Measurements from ENCODE around the gene KCTD13.
"Not testable (repeated sequence)": the region's sequence is repeated elsewhere in the genome, so short reads cannot be mapped to it uniquely, and the experiment has no call there.

Gene KCTD13, protein sequence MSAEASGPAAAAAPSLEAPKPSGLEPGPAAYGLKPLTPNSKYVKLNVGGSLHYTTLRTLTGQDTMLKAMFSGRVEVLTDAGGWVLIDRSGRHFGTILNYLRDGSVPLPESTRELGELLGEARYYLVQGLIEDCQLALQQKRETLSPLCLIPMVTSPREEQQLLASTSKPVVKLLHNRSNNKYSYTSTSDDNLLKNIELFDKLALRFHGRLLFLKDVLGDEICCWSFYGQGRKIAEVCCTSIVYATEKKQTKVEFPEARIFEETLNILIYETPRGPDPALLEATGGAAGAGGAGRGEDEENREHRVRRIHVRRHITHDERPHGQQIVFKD

DNA sequence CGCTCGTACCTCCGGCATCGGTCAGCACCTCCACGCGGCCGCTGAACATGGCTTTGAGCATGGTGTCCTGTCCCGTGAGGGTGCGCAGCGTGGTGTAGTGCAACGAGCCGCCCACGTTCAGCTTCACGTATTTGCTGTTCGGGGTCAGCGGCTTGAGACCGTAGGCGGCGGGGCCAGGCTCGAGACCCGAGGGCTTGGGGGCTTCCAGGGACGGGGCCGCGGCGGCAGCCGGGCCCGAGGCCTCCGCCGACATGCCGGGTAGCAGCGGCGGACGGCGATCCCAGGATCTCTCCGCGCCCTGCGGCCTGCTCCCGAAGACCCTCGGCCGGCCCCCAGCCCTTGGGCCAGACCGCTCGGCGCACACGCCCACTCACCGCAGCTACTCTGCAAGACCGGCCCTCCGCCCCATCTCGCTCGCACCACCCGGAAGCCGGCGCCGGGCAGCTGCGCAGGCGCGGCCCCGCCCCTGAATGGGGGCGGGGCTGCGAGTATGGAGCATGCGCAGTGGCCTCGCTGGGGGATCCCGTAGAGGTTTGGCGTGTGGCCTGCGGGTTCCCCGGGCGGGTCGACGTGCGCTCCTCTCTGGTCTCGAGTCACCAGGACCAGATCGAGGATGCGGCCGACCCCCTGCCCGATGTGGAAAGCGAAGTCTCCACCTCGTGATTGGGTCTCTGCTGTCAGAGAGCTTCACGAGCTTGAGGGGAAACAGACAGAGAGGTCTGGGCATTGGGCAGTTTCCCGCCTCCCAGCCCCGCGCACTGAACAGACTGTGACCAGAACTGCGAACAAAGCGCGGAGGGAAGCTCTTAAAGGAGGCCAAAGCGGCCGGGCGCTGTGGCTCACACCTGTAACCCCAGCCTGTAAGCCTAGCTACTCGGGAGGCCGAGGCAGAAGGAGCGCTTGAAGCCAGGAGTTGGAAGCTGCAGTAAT is at the start of gene KCTD13:
TSS of gene KCTD13 (minus strand) at position 446 of the 930 bp plus-strand sequence. CDS start at position 253, 193 bp downstream.
- DNase-seq = peak; percentile 74 to 81 (median 76)

DNA sequence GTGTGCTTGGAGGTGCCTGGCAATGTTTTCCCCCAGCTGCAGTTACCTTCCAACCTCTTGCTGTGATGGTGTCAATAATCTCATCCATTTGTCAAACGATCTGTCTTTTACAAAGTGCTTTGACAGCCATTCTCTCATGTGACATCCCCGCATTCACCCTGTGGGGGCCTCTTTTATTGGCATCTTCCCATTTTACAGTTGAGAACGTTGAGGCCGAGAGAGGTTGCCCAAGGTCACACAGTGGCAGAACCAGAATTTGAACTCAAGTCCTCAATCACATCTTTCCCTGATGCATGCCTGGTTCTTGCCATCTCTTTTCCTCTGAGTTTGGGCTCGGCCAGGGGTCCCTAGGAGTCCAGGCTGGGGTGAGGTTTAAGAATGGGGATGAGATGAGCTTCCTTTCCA is 49.1 kb upstream of the KCTD13 start:
- no peak for DNase-seq

DNA sequence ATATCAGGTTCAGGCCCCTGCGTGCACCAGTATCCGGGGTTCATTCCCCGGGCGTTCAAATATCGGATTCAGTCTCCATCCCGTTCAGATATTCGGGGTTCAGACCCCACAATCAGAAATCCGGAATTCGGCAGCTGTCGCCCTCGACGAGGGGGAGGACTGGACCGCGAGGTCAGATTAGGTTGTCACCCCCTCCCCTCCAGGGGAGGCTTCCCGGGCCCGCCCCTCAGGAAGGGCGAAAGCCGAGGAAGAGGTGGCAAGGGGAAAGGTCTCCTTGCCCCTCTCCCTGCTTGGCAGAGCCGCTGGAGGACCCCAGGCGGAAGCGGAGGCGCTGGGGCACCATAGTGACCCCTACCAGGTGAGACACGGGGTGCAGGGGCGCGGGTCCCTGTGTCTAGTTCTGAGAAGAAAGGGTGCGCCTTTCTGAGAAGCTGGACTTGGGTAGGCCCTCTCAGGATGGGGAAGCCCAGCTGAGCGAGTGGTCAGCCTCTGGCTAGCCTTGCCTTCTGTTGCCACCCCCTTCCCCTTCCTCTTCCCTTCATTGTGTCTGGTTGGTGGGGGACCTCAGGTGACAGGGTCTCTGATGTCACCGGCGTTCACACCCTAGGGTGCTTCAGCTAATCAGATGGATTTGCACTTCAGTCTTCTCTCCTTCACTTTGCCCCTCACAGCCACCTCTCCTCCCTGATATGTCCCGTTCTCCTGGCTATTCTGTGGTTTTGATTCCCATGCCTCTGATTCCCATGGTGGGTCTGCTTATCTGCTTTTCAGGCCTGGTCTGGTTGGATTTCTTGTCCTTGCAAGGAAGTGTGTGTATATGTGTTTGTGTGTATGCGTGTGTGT is 48.5 kb upstream of the KCTD13 start:
- DNase-seq = no peak

DNA sequence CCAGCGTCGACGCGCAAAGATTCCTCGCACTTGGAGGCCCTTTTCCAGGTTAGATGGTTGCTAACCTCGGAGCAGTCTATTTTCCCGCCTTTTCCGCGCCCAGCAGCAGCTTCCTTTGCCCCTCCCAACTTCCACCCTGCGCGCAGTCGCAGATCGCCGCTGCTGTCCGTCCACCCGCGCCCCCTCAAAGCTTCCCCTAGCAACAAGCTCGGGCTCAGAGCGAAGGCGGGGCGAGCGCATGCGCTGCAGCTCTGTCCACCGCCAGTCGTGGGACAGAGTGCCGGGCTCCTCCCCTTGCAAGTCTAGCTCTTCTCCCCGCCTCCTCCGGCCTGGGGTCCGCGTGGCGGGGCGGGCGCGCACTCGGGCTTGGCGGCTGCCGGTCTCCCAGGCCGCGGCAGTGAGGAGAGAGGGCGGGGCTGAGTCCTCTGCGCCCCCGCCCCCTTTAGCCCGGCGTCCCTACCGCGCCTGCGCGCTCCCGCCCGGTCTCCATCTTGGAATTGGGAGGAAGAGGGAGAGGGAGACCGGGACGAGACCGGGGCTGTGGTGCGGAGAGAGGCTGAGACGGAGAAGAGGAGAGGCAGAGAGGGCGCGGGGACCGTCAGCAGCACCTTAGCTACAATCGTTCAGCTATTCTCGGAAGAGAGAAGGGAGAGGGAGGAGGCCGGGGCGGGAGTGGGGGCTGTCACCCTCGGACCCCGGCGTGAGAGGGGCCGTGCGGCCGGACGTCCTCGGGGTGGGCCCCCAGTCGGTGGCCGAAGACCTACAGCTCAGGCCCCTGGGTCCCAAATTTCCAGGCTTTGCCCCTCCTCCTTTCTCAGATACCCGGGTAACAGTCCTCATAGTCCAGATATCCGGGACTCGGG is 47.6 kb upstream of the KCTD13 start, which contains the start of gene TAOK2:
TSS of gene TAOK2 (plus strand) at position 485 of the 863 bp plus-strand sequence. CDS start 3,905 bp downstream, outside the sequence.
- DNase-seq = peak; percentile 88 to 93 (median 90)

DNA sequence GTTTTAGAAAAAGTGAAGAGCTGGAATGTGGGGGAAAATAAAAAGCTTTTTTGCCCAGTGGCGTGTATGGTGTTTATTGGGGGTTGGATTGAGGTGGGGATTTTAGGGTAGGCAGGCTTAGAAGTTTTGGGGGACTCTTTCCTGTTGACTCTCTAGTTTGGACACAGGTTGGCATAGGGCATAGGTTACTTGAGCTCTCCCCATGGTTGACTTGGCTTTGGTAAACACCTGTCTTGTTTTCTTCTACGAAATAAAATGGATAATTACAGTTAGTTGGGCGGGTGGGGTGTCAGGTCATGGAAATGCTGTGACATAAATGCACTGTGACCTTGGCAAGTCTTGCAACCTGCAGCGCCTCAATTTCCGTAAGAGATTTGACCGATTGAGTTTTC is 47.0 kb upstream of the KCTD13 start:
- DNase-seq = no peak

DNA sequence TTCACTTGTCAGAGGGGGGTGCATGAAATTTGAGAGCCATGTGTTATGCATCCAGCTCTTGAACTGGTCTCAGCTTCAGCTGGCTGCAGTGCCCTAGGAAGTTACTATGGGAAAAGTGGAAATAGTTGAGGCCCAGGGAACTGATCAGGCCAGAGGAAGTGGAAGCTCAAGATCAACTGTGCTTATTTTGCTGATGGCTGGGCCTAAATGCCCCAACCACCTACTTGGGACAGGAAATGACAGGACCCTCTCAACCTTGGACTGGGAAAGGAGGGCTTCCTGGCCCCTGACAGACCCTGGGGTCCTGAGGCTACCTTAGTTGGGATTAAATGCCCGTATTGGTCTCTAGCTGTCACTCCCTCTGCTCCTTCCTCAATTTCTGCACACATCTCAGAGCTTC is 46.5 kb upstream of the KCTD13 start:
- no peak for DNase-seq

DNA sequence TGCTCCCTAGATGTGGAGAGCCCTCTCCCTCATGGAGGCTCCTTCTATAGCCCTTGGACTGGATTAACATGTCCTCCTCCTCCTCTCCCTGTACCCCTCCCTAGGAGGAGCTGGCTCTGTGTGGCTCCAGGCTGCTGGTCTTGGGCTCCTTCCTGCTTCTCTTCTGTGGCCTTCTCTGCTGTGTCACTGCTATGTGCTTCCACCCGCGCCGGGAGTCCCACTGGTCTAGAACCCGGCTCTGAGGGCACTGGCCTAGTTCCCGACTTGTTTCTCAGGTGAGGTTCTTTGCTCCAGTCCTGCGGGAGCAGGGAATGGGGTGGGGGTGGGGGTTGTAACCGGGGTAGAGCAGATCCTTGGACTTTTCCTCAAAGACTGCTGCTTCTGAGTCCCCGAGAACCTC is 45.3 kb upstream of the KCTD13 start:
- no peak for DNase-seq

DNA sequence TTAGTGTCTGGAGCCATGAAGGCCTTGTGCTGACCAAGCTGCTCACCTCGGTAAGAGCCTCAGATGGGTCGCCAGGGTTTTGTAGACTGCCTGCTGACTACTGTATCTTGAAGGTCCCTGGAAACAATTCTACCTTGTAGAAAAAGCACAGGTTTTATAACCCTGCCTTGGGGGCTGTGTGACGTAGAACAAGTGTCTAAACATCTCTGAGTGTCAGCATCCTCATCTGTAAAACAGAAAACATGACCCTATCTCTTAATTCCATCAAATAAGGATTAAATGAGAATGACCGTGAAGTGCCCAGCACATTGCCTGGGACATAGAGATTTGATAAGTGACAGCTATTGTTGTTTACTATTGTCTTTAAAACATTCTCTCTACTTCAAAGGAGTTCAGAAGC is 42.2 kb upstream of the KCTD13 start:
- DNase-seq = no peak

DNA sequence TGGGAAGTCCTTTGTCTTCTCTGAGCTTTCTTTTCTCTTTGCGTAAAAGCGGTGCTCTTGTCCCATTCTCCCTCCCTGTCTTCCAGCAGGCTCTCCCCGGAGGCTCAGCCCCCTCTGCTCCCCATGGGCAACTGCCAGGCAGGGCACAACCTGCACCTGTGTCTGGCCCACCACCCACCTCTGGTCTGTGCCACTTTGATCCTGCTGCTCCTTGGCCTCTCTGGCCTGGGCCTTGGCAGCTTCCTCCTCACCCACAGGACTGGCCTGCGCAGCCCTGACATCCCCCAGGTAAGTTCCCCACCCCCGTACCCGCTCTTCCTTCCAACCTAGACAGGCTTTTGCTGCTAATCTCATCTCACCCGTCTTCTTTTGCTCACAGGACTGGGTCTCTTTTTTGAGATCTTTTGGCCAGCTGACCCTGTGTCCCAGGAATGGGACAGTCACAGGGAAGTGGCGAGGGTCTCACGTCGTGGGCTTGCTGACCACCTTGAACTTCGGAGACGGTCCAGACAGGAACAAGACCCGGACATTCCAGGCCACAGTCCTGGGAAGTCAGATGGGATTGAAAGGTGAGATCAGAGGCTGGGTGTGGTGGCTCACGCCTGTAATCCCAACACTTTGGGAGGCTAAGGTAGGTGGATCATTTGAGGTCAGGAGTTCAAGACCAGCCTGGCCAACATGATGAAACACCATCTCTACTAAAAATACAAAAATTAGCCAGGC is 37.2 kb upstream of the KCTD13 start:
- DNase-seq = no peak

DNA sequence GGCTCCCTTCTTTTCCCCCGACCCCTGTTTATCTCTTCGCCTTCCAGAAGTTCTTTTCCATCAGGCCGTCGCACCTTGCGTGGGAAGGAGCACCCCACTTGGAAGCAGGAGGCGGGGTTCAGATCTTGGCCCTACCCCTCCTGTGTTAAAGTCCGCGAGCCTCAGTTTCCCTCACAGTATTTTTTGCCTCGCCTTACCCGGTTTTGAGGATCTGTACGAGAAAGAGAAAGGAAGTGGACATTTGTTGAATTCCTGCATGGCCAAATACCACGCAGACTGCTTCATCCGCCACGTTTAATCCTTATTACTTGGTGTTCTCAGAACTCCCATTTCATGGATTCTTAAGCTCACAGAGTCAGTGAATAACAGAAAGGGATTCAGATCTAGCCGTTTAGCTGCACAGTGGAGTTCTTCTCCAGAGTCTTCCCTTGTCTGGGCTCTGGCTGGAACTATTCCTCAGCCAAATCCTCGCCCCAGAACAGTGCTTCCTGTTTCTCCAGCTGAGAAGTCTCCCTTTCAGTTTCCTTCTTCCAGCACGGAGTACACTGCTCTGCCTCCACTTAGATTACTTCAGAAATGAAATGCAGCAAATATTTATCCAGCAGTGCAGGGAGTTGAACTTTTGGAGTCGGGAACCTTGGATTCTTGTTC is 36.4 kb upstream of the KCTD13 start:
- DNase-seq = no peak

DNA sequence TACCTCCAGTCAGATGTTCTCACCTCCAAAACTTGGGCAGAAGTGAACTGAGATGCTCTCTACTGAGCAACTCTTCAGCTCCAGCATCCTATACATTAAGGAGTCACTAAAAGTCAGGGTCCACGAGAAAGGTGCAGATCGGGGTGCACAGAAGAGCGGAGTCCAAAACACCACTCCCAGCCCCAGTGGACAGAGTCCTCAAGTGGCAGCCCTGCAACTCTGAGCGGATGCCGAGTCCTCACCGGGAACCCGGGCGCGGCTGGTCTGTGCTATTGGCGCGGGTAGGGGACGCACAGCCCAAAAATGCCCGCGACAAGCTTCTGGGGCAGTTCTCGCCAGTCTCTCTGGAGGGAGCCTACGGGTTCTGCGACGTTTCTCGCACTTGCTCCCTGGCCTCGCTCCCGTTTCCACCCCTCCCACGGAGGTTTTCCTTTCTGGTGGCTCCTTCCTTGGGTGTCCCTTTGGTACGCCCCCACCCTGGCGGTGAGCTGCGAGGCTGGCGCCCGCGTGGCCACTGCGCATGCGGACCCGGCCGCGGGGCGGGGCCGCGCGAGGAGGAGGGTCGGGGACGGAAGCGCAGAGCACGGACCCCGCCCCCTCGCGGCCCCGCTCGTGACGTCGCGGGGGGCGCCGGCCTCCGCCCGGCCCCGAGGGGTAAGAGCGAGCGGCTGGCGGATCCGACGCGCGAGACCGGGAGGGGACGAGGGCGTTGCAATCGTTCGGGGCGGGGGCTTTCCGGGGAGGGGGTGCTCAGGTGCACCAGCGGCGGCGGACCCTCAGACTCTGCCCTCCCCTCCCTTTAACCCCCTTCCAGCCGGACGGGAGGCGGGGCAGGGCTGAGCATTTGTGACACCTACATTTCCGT is 35.7 kb upstream of the KCTD13 start, which contains the start of gene TMEM219:
TSS of gene TMEM219 (plus strand) at position 601 of the 865 bp plus-strand sequence. CDS start 1,065 bp downstream, outside the sequence.
- DNase-seq = peak; percentile 84 to 92 (median 88)

DNA sequence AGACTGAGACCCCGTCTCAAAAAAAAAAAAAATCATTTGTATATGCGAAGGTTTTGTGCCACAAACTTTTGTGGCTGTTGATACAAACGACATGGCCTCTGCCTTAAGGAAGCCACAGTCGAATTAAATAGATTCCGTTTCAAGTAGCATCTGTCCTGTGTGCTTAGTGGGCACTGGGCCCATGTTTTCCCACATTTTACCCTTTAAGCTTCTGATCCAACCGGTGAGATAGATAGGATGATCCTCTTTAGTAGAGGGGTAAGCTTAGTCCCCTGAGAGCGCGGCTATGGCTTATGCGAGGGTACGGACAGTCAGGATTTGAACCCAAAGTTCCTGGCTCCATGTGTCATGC is 35.1 kb upstream of the KCTD13 start:
- no peak for DNase-seq

DNA sequence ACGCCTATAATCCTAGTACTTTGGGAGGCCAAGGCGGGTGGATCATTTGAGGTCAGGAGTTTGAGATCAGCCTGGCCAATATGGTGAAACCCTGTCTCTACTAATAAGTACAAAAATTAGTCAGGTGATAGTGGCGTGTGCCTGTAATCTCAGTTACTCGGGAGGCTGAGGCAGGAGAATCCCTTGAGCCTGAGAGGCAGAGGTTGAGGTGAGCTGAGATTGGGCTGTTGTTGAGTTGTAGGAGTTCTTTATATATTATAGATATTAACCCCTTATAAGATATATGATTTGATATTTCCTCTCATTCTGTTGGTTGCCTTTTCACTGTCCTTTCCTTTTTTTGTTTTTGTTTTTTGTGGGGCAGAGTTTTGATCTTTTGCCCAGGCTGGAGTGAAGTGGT is 33.8 kb upstream of the KCTD13 start:
- DNase-seq = not testable (repeated sequence)

DNA sequence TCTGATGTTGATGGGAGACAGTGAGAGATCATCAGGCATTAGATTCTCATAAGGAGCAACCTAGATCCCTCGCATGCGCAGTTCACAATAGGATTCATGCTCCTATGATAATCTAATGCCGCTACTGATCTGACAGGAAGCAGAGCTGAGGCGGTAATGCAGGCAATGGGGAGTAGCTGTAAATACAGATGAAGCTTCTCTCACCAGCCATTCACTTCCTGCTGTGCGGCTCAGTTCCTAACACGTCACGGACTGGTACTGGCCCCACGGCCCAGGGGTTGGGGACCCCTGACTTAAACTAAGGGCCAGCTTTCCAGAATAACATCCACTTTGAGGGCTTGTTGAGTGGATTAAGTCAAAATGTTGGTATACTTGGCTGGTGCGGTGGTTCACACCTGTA is 33.3 kb upstream of the KCTD13 start:
- no peak for DNase-seq

DNA sequence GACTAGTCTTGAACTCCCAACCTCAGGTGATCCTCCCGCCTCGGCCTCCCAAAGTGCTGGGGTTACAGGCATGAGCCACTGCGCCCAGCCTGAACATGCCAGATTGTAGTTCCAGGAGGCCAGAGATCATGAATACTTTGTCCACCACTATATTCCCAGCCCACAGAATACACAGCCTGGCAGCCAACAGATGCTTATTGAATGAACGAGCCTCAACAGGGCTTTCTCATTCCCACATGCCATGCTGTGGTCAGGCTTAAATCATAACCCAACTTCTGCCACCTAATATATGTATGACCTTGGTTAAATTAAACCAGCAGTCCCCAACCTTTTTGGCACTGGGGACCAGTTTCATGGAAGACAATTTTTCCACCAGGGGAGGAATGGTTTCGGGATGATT is 32.7 kb upstream of the KCTD13 start:
- no peak for DNase-seq

DNA sequence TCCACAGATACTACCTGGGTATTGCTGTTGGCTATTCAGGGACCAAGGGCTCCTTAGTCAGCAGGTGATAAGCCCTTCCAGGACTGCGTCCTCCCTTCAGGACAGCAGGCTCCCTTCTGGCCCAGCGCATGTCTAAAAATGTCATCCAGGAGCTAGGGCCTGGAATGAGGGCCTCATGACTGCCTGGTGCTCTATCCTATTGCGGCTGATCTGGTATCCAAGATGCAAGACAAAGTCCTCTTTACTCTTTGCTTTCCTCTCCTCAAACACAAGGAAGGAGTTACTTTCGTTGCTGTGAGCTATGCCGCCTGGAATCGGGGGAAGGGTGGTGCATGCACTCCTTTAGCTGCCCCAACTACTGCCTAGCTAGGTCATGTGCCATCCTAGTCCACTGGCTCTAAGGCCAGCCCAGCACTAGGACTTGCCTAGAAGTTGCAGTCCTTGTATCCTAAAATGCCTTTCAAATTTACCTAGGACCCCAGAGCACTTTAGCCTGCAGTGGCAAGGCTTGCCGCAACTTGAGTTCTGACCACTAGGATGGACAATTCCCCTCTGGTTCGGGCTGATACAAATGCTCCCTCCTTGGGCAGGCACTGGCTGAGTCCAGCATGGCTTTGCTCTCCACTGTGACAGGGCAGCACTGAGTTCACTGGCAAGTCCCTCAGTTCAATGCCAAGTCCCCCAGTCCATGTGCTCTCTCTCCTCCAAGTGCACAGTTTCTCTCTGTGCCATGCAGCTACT is 25.8 kb upstream of the KCTD13 start:
- DNase-seq = no peak

DNA sequence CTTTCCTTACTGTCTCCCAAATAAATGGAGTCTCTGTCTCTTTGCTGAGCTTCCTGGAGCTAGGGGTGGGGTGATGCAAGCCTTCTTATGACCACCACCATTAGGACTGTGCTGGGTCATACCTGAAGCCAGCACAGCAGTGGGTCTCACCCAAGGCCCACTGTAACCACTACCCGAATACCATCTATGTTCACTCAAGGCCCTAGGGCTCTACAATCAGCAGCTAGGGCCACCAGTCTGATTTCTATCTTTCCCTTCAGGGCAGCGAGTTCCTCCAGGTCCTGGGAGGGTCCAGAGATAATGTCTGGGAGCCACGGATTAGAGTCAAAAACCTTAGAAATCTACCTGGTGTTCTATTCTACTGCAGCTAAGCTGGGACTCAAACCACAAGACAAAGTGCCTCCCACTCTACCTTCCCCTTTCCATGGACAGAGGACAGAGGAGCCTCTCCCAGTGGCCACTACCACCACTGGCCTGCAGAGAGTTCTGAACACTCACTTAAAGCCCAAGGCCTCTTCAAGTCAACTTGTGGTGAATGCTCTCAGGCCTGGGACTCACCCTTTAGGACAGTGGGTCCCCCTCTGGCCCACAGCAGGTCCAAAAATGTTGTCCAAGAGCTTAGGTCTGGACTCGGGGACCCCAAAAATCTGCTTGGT is 24.9 kb upstream of the KCTD13 start:
- DNase-seq = no peak

DNA sequence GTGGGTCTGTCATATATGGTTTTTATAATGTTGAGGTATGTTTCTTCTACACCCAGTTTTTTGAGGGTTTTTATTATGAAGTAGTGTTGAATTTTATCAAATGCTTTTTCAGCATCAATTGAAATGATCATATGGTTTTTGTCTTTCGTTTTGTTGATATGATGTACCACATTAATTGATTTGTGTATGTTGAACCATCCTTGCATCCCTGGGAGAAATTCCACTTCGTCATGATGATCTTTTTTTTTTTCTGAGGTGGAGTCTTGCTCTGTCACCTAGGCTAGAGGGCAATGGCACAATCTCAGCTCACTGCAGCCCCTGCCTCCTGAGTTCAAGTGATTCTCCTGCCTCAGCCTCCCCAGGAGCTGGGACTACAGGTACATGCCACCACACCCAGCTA is 21.9 kb upstream of the KCTD13 start:
- no peak for DNase-seq

All from activated CD4-positive, CD25-positive, alpha-beta regulatory T cell (primary cell).